ENCODE results near the gene KCNJ12.
A peak's percentile ranks its signal among the peaks of the same experiment; 100 is the strongest.
"Not testable (repeated sequence)": the region's sequence is repeated elsewhere in the genome, so short reads cannot be mapped to it uniquely, and the experiment has no call there.

The KCNJ12 gene

GRCh38 chr17:21387616-21388015, 11.5 kb downstream of the KCNJ12 start:
- no peak for DNase-seq (ENCODE audit: low read depth)

GRCh38 chr17:21388066-21388465, 11.9 kb downstream of the KCNJ12 start:
- DNase-seq (ENCODE audit: low read depth): no peak

GRCh38 chr17:21388944-21389343, 12.8 kb downstream of the KCNJ12 start:
- DNase-seq (ENCODE audit: low read depth): no peak

- no peak for DNase-seq (ENCODE audit: low read depth)
Observed at GRCh38 chr17:21389394-21389793, 13.2 kb downstream of the KCNJ12 start.

- DNase-seq (ENCODE audit: low read depth): no peak
Observed at GRCh38 chr17:21390294-21390693, 14.1 kb downstream of the KCNJ12 start.

GRCh38 chr17:21392266-21392665, 16.1 kb downstream of the KCNJ12 start:
- DNase-seq (ENCODE audit: low read depth): no peak

- peak; percentile 29 for DNase-seq (ENCODE audit: low read depth)
Observed at GRCh38 chr17:21394265-21394664, 18.1 kb downstream of the KCNJ12 start.

- DNase-seq (ENCODE audit: low read depth): no peak
Observed at GRCh38 chr17:21395764-21396163, 19.6 kb downstream of the KCNJ12 start.

GRCh38 chr17:21396237-21396636, 20.1 kb downstream of the KCNJ12 start:
- no peak for DNase-seq (ENCODE audit: low read depth)

GRCh38 chr17:21397341-21398190, 21.4 kb downstream of the KCNJ12 start:
- peak; percentile 6 for DNase-seq (ENCODE audit: low read depth)

GRCh38 chr17:21399474-21400186, 23.5 kb downstream of the KCNJ12 start:
- no peak for DNase-seq (ENCODE audit: low read depth)

- not testable (repeated sequence) for DNase-seq (ENCODE audit: low read depth)
Observed at GRCh38 chr17:21400187-21400569, 24.0 kb downstream of the KCNJ12 start.

- DNase-seq (ENCODE audit: low read depth): peak; percentile 40
Observed at GRCh38 chr17:21400816-21401593, 24.8 kb downstream of the KCNJ12 start.

- DNase-seq (ENCODE audit: low read depth): peak; percentile 86
Observed at GRCh38 chr17:21402166-21402571, 26.0 kb downstream of the KCNJ12 start.

GRCh38 chr17:21402926-21403325, 26.8 kb downstream of the KCNJ12 start:
- not testable (repeated sequence) for DNase-seq (ENCODE audit: low read depth)

- not testable (repeated sequence) for DNase-seq (ENCODE audit: low read depth)
Observed at GRCh38 chr17:21404106-21404505, 27.9 kb downstream of the KCNJ12 start.

GRCh38 chr17:21404539-21404938, 28.4 kb downstream of the KCNJ12 start:
- DNase-seq (ENCODE audit: low read depth): not testable (repeated sequence)

GRCh38 chr17:21404956-21405731, 29.0 kb downstream of the KCNJ12 start:
- not testable (repeated sequence) for DNase-seq (ENCODE audit: low read depth)

- not testable (repeated sequence) for DNase-seq (ENCODE audit: low read depth)
Observed at GRCh38 chr17:21405904-21406400, 29.8 kb downstream of the KCNJ12 start.

- not testable (repeated sequence) for DNase-seq (ENCODE audit: low read depth)
Observed at GRCh38 chr17:21406616-21407404, 30.7 kb downstream of the KCNJ12 start.

- DNase-seq (ENCODE audit: low read depth): not testable (repeated sequence)
Observed at GRCh38 chr17:21407752-21408151, 31.6 kb downstream of the KCNJ12 start.
